GM23338 (cell line): ENCODE measurements around the gene CIRBP. TPM values are rescaled to one million over a fixed set of nuclear protein-coding genes. Genes with fewer than 3 reads are reported as not detected.

Source experiments
- ATAC-seq: fragments of 200-7000 bp; cut with Tn5 transposase; 3 replicates; pipeline ENCODE4 v1.9.1; 2020
- DNase-seq: peaks from one replicate; pipeline ENCODE4 v3.0.0-alpha.2; 2015; ENCODE audit warnings: low spot score
- H2AFZ ChIP-seq: fragments of 200-600 bp; sonication (generic); 2 replicates; pipeline ENCODE4 v1.8.0; 2016; ENCODE audit warnings: antibody characterized with exemption, mild to moderate bottlenecking, moderate library complexity
- H3F3A ChIP-seq: fragments of 200-600 bp; sonication (generic); replicated peaks from 2 replicates; pipeline ENCODE4 v1.8.0; 2017; ENCODE audit warnings: antibody characterized with exemption, mixed run types, low read depth
- H3K27ac ChIP-seq: fragments of 200-600 bp; sonication (generic); 2 replicates; pipeline ENCODE4 v1.6.1; 2016; ENCODE audit warnings: low read depth
- H3K27me3 ChIP-seq: fragments of 200-600 bp; sonication (generic); 2 replicates; pipeline ENCODE4 v1.8.0; 2016; ENCODE audit warnings: mild to moderate bottlenecking, mixed run types, moderate library complexity; ENCODE audit not compliant: insufficient read depth
- H3K36me3 ChIP-seq: fragments of 200-600 bp; sonication (generic); 2 replicates; pipeline ENCODE4 v1.8.0; 2016; ENCODE audit warnings: mild to moderate bottlenecking; ENCODE audit not compliant: insufficient read depth
- H3K4me1 ChIP-seq: fragments of 200-600 bp; sonication (generic); 2 replicates; pipeline ENCODE4 v1.8.0; 2016; ENCODE audit warnings: mild to moderate bottlenecking, moderate library complexity; ENCODE audit not compliant: insufficient read depth
- H3K4me2 ChIP-seq: fragments of 200-600 bp; sonication (generic); 2 replicates; pipeline ENCODE4 v1.7.1; 2017; ENCODE audit warnings: mixed run types
- H3K4me3 ChIP-seq: fragments of 200-600 bp; sonication (generic); 2 replicates; pipeline ENCODE4 v1.6.1; 2016; ENCODE audit warnings: mixed run types
- H3K79me2 ChIP-seq: fragments of 200-600 bp; sonication (generic); replicated peaks from 2 replicates; pipeline ENCODE4 v1.8.0; 2017; ENCODE audit warnings: mild to moderate bottlenecking; ENCODE audit not compliant: insufficient read depth
- H3K9me2 ChIP-seq: fragments of 200-600 bp; sonication (generic); 2 replicates; pipeline ENCODE4 v1.8.0; 2017; ENCODE audit not compliant: insufficient read depth
- H4K20me1 ChIP-seq: fragments of 200-600 bp; sonication (generic); replicated peaks from 2 replicates; pipeline ENCODE4 v1.8.0; 2017; ENCODE audit warnings: mild to moderate bottlenecking; ENCODE audit not compliant: insufficient read depth
- H3K27ac Mint-ChIP-seq: 2 replicates; pipeline ENCODE4 v1.8.0; 2020; ENCODE audit warnings: inconsistent platforms, mild to moderate bottlenecking, moderate library complexity, mixed read lengths
- H3K27me3 Mint-ChIP-seq: 3 replicates; pipeline ENCODE4 v1.8.0; 2022; ENCODE audit warnings: low read depth, mild to moderate bottlenecking, moderate library complexity, mixed read lengths, inconsistent platforms; ENCODE audit not compliant: insufficient read depth, poor library complexity
- H3K36me3 Mint-ChIP-seq: 3 replicates; pipeline ENCODE4 v1.8.0; 2021; ENCODE audit warnings: low read depth, mild to moderate bottlenecking, inconsistent platforms, moderate library complexity, mixed read lengths
- H3K4me1 Mint-ChIP-seq: 3 replicates; pipeline ENCODE4 v1.8.0; 2020; ENCODE audit warnings: mild to moderate bottlenecking, inconsistent platforms, mixed read lengths
- H3K4me3 Mint-ChIP-seq: 3 replicates; pipeline ENCODE4 v1.8.0; 2021; ENCODE audit warnings: moderate library complexity, mild to moderate bottlenecking, inconsistent platforms, mixed read lengths
- H3K9me3 Mint-ChIP-seq: 3 replicates; pipeline ENCODE4 v1.8.0; 2020; ENCODE audit warnings: moderate library complexity, mild to moderate bottlenecking, inconsistent platforms, mixed read lengths
- CREB1 ChIP-seq: fragments of 250-450 bp; sonication (Bioruptor Pico); IDR thresholded peaks from 2 replicates; pipeline ENCODE4 v1.5.0; 2020; ENCODE audit warnings: low read depth, mild to moderate bottlenecking, moderate library complexity
- EZH2phosphoT487 ChIP-seq: fragments of 200-600 bp; sonication (generic); IDR thresholded peaks from one replicate; pipeline ENCODE4 v1.8.1; 2018; ENCODE audit warnings: antibody characterized with exemption; ENCODE audit not compliant: unreplicated experiment
- JUNB ChIP-seq: IDR thresholded peaks from one replicate; pipeline ENCODE4 v1.6.1; 2016; ENCODE audit warnings: antibody characterized with exemption; ENCODE audit not compliant: unreplicated experiment
- POLR2AphosphoS5 ChIP-seq: IDR thresholded peaks from 2 replicates; pipeline ENCODE4 v1.6.1; 2016; ENCODE audit warnings: antibody characterized with exemption, low read depth
- STAT1 ChIP-seq: IDR thresholded peaks from one replicate; pipeline ENCODE4 v1.6.1; 2016; ENCODE audit warnings: antibody characterized with exemption; ENCODE audit not compliant: unreplicated experiment
- ZNF114 ChIP-seq: fragments of 250-450 bp; sonication (Bioruptor Pico); IDR thresholded peaks from 2 replicates; pipeline ENCODE4 v1.5.0; 2020; ENCODE audit warnings: mild to moderate bottlenecking, moderate library complexity
- ZNF331 ChIP-seq: fragments of 250-450 bp; sonication (Bioruptor Pico); IDR thresholded peaks from 2 replicates; pipeline ENCODE4 v1.5.0; 2020; ENCODE audit warnings: low read depth, mild to moderate bottlenecking, moderate library complexity
- polyA plus RNA-seq: library from polyadenylated mRNA; unstranded; fragments of >200 nt; fragmentation: Nextera tagmentation; extraction: Ambion mirVana; gene quantifications from 2 replicates; pipeline ENCODE4 v1.2.1, GENCODE V29; 2016
- total RNA-seq: library from RNA; depleted of rRNA; stranded (reverse); fragments of >200 nt; shearing (Covaris generic); gene quantifications from 2 replicates; pipeline ENCODE4 v1.2.3, GENCODE V29; 2014
- TF ChIP-seq, protein P1 (sequence below), 2 experiments: fragments of 200-600 bp in 1 of 2; sonication (generic) in 1 of 2; conservative IDR thresholded peaks; 2 replicates each; pipeline versions ENCODE4 v1.5.1 to v1.6.1; 2016 to 2017; ENCODE audit warnings: antibody characterized with exemption in 2 of 2, low read depth in 2 of 2, mild to moderate bottlenecking in 2 of 2, moderate library complexity in 1 of 2
- TF ChIP-seq, protein P2 (sequence below): IDR thresholded peaks from 2 replicates; pipeline ENCODE4 v1.6.1; 2016; ENCODE audit warnings: antibody characterized with exemption
- TF ChIP-seq, protein P3 (sequence below): fragments of 250-450 bp; sonication (Bioruptor Pico); IDR thresholded peaks from 2 replicates; pipeline ENCODE4 v1.5.0; 2020; ENCODE audit warnings: mild to moderate bottlenecking, moderate library complexity

The CIRBP gene
- total and polyA plus RNA-seq, 2 experiments from 2014 or later: 153 to 202 TPM

DNA sequence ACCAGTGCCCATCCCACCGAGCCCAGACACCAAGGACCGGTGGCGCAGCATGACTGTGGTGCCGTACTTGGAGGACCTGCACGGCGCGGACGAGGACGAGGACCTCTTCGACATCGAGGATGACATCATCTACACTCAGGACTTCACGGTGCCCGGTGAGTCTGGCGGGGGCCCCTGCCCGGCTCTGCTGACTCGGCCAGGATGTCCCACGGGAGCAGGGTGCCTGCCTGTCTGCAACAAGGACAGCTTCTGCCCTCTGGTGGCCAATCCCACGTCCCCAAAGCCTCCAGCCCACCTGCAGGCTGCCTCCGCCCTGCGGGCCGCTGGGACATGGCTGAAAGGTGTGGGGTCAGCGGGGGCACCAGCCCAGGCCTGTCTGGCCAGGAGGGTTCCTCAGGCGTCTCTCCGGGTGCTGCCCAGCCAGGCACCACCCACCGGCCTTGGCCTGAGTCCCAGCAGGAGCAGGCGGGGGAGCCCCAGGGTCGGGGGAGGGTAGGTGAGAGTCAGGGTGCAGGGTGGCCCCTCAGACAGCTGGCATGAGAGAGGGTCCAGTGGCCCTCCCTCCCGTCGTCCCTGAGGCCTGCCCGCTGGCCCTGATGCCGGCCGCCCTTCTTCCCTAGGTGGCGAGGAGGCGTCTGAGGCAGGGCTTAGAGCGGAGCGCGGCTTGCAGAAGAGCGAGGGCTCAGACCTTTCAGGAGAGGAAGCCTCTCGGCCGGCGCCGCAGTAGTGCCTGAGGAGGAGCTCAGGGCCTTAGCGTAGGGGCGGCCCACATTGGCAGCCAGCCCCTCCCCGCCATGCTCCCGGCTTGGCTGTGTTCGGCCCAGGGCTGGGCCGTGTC lies 45.9 kb upstream of the CIRBP start:
- Histone ChIP-seq H2AFZ (no peak overlapping the region), H3K9me2 (no peaks in the 10 kb centered on the region), H3K4me3 (no peak overlapping the region), H3K27ac (peak overlapping the region; percentile 69; the same call in 1 of the 2 replicates), H3F3A (peaks cover 26% of the 10 kb centered on the region), H4K20me1 (peaks cover 4% of the 10 kb centered on the region; the same call in 1 of the 2 replicates), H3K27me3 (no peaks in the 10 kb centered on the region), H3K4me2 (no peak overlapping the region), H3K4me1 (no peaks in the 10 kb centered on the region), H3K36me3 (no peaks in the 10 kb centered on the region), H3K79me2 (peaks cover 15% of the 10 kb centered on the region)
- Mint-ChIP-seq H3K4me3 (no peak overlapping the region), H3K36me3 (peaks cover 4% of the 10 kb centered on the region; the same call in 2 of the 3 replicates), H3K9me3 (no peaks in the 10 kb centered on the region), H3K27ac (no peak overlapping the region), H3K27me3 (peaks cover 8% of the 10 kb centered on the region), H3K4me1 (no peaks in the 10 kb centered on the region)
- TF ChIP-seq ZNF331 (CRISPR knock-in tag) (no peak), STAT1 (no peak), ZNF114 (no peak)
- TF ChIP-seq, protein P1, sequence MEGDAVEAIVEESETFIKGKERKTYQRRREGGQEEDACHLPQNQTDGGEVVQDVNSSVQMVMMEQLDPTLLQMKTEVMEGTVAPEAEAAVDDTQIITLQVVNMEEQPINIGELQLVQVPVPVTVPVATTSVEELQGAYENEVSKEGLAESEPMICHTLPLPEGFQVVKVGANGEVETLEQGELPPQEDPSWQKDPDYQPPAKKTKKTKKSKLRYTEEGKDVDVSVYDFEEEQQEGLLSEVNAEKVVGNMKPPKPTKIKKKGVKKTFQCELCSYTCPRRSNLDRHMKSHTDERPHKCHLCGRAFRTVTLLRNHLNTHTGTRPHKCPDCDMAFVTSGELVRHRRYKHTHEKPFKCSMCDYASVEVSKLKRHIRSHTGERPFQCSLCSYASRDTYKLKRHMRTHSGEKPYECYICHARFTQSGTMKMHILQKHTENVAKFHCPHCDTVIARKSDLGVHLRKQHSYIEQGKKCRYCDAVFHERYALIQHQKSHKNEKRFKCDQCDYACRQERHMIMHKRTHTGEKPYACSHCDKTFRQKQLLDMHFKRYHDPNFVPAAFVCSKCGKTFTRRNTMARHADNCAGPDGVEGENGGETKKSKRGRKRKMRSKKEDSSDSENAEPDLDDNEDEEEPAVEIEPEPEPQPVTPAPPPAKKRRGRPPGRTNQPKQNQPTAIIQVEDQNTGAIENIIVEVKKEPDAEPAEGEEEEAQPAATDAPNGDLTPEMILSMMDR (conservative IDR thresholded peaks at IDR 0.05; ENCODE audit: low read depth in 2 of 2): peak; percentile 56 to 74
- TF ChIP-seq, protein P2, sequence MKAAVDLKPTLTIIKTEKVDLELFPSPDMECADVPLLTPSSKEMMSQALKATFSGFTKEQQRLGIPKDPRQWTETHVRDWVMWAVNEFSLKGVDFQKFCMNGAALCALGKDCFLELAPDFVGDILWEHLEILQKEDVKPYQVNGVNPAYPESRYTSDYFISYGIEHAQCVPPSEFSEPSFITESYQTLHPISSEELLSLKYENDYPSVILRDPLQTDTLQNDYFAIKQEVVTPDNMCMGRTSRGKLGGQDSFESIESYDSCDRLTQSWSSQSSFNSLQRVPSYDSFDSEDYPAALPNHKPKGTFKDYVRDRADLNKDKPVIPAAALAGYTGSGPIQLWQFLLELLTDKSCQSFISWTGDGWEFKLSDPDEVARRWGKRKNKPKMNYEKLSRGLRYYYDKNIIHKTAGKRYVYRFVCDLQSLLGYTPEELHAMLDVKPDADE: no peak
- DNase-seq (peak; percentile 81), ATAC-seq (peak; percentile 60)

DNA sequence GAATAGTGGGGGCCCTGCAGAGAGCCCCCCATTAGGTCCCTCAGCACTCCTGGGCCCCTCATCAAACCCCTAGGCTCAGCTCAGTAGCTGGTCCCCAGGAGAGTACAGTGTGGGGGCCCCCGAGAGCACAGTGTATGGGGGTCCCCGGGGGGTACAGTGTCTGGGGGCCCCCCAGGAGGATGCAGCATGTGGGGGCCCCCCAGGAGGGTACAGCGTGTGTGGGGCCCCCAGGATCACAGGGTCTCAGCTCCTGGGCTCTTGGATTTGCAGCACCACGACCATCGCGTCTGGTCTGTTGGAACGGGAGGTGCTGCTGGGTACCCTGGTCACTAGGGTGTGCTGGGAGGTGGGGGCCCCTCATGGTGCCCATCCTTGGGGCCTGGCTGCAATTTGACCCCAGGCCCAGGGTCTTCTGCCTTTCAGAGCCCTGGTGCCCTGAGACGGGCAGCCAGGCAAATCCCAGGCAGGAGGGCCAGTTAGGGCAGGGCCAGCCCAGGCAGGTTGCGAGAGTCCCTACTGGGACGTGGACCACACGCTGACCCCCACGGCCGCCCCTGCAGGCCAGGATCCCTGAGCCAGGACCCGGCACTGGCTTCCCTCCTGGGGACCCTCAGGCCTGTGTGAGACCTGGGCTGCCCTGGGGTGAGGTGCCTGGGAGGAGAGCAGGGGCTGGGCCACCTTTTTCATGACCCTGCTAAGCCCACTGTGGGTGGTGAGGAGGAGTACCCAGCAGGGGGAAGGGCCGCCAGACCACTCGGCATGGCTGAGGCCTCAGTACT lies 44.9 kb upstream of the CIRBP start:
- H3K36me3 ChIP-seq: no peaks in the 10 kb centered on the region
- TF ChIP-seq EZH2phosphoT487 (no peak), JUNB (no peak), POLR2AphosphoS5 (no peak), ZNF331 (CRISPR knock-in tag) (no peak), ZNF114 (no peak), CREB1 (no peak)
- TF ChIP-seq, protein P3, sequence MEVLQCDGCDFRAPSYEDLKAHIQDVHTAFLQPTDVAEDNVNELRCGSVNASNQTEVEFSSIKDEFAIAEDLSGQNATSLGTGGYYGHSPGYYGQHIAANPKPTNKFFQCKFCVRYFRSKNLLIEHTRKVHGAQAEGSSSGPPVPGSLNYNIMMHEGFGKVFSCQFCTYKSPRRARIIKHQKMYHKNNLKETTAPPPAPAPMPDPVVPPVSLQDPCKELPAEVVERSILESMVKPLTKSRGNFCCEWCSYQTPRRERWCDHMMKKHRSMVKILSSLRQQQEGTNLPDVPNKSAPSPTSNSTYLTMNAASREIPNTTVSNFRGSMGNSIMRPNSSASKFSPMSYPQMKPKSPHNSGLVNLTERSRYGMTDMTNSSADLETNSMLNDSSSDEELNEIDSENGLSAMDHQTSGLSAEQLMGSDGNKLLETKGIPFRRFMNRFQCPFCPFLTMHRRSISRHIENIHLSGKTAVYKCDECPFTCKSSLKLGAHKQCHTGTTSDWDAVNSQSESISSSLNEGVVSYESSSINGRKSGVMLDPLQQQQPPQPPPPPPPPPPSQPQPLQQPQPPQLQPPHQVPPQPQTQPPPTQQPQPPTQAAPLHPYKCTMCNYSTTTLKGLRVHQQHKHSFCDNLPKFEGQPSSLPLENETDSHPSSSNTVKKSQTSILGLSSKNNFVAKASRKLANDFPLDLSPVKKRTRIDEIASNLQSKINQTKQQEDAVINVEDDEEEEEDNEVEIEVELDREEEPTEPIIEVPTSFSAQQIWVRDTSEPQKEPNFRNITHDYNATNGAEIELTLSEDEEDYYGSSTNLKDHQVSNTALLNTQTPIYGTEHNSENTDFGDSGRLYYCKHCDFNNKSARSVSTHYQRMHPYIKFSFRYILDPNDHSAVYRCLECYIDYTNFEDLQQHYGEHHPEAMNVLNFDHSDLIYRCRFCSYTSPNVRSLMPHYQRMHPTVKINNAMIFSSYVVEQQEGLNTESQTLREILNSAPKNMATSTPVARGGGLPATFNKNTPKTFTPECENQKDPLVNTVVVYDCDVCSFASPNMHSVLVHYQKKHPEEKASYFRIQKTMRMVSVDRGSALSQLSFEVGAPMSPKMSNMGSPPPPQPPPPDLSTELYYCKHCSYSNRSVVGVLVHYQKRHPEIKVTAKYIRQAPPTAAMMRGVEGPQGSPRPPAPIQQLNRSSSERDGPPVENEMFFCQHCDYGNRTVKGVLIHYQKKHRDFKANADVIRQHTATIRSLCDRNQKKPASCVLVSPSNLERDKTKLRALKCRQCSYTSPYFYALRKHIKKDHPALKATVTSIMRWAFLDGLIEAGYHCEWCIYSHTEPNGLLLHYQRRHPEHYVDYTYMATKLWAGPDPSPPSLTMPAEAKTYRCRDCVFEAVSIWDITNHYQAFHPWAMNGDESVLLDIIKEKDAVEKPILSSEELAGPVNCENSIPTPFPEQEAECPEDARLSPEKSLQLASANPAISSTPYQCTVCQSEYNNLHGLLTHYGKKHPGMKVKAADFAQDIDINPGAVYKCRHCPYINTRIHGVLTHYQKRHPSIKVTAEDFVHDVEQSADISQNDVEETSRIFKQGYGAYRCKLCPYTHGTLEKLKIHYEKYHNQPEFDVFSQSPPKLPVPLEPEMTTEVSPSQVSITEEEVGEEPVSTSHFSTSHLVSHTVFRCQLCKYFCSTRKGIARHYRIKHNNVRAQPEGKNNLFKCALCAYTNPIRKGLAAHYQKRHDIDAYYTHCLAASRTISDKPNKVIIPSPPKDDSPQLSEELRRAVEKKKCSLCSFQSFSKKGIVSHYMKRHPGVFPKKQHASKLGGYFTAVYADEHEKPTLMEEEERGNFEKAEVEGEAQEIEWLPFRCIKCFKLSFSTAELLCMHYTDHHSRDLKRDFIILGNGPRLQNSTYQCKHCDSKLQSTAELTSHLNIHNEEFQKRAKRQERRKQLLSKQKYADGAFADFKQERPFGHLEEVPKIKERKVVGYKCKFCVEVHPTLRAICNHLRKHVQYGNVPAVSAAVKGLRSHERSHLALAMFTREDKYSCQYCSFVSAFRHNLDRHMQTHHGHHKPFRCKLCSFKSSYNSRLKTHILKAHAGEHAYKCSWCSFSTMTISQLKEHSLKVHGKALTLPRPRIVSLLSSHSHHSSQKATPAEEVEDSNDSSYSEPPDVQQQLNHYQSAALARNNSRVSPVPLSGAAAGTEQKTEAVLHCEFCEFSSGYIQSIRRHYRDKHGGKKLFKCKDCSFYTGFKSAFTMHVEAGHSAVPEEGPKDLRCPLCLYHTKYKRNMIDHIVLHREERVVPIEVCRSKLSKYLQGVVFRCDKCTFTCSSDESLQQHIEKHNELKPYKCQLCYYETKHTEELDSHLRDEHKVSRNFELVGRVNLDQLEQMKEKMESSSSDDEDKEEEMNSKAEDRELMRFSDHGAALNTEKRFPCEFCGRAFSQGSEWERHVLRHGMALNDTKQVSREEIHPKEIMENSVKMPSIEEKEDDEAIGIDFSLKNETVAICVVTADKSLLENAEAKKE (CRISPR knock-in tag): no peak

More for the DNA sequence above, 44.9 kb upstream of the CIRBP start:
- DNase-seq (no peak), ATAC-seq (no peak)
- H3K4me2 ChIP-seq: no peak overlapping the region
- no peak overlapping the region for H2AFZ ChIP-seq
- Mint-ChIP-seq H3K4me3 (no peak overlapping the region), H3K27ac (no peak overlapping the region), H3K36me3 (peaks cover 4% of the 10 kb centered on the region; the same call in 2 of the 3 replicates), H3K27me3 (peaks cover 8% of the 10 kb centered on the region), H3K9me3 (no peaks in the 10 kb centered on the region), H3K4me1 (no peaks in the 10 kb centered on the region)
- H3F3A ChIP-seq: peaks cover 28% of the 10 kb centered on the region; the same call in 1 of the 2 replicates
- H3K27ac ChIP-seq: no peak overlapping the region
- H4K20me1 ChIP-seq: no peaks in the 10 kb centered on the region; the same call in 1 of the 2 replicates
- H3K79me2 ChIP-seq: peaks cover 9% of the 10 kb centered on the region; the same call in 1 of the 2 replicates
- no peak overlapping the region for H3K4me3 ChIP-seq
- H3K27me3 ChIP-seq: no peaks in the 10 kb centered on the region
- H3K4me1 ChIP-seq: no peaks in the 10 kb centered on the region
- H3K9me2 ChIP-seq: no peaks in the 10 kb centered on the region
